Measurements from ENCODE around the gene NEO1. TPM values are rescaled to one million over a fixed set of nuclear protein-coding genes. Genes with fewer than 3 reads are reported as not detected.
A peak's percentile ranks its signal among the peaks of the same experiment; 100 is the strongest.

NEO1 gene
- total RNA-seq, 1 donor from 2014 or later = 26.6 TPM

DNA sequence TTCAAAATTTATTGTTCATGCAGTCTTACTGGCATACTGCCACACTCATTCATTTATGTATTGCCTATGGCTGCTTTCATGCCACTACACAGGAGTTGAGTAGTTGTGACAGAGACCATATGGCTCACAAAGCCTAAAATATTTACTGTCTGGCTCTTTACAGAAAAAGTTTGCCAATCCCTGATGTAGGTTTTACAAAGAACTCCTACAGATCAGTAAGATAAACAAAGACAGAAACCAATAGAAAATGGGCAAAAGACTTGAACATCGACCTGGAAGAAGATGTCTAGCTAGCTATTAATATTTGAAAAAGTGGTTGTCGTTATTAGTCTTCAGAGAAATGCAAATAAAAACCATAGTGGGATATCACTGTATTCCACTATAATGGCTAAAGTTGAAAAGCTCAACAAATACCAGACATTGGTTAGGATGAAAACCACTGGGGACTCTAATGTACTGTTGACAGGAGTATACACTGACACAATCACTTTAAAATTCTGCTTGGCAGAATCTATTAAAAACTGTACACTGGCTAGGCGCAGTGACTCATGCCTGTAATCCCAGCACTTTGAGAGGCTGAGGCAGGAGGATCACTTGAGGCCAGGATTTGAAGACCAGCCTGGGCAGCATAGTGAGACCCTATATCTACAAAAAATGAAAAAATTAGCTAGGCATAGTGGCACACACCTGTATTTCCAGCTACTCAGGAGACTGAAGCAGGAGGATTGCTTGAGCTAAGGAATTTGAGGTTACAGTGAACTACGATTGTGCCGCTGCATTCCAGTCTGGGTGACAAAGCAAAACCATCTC, 87.7 kb downstream of the NEO1 start:
- H3K4me3 ChIP-seq (ENCODE audit: low read depth, low read length) = no peak overlapping the region
- H3K27me3 ChIP-seq (ENCODE audit: control insufficient read depth, insufficient read depth, low read length) = no peaks in the 10 kb centered on the region
- DNase-seq (ENCODE audit: low read depth) = no peak
- no peaks in the 10 kb centered on the region for H3K36me3 ChIP-seq (ENCODE audit: control insufficient read depth, insufficient read depth, low read length)
- TF ChIP-seq, protein P1, sequence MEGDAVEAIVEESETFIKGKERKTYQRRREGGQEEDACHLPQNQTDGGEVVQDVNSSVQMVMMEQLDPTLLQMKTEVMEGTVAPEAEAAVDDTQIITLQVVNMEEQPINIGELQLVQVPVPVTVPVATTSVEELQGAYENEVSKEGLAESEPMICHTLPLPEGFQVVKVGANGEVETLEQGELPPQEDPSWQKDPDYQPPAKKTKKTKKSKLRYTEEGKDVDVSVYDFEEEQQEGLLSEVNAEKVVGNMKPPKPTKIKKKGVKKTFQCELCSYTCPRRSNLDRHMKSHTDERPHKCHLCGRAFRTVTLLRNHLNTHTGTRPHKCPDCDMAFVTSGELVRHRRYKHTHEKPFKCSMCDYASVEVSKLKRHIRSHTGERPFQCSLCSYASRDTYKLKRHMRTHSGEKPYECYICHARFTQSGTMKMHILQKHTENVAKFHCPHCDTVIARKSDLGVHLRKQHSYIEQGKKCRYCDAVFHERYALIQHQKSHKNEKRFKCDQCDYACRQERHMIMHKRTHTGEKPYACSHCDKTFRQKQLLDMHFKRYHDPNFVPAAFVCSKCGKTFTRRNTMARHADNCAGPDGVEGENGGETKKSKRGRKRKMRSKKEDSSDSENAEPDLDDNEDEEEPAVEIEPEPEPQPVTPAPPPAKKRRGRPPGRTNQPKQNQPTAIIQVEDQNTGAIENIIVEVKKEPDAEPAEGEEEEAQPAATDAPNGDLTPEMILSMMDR (IDR thresholded peaks at IDR 0.05; ENCODE audit: insufficient read depth, low read length, poor library complexity, severe bottlenecking) = no peak

DNA sequence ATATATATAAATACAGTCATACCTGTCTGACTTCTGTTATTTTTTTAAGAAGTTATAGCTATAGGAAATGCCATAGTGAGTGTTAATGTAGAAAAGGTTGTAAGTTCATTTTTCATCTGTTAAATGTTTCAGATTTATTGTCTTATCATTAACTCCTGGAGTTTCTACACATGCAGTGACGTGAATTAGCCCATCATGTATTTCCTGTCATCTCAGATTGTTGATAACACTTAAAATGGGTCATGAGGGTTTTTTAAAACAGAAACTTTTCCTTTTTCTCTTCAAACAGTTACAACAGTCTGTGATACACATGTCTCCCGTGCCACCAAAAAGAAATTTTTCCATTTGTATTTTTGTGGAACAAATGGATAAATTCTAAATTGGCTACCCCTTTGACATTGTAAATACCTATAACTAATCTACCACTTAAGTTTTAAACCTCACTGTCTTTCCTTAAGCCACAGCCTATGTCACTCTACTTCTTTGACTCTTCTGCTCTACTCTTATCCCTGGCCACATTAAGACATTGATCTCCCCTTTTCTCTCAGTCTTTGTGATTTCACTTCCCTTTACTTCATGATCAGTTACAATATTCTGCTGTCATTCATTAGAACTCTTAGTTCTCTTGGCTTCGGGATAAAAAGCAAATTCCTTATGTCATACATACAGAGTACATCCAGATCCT, 89.1 kb downstream of the NEO1 start:
- no peaks in the 10 kb centered on the region for H3K36me3 ChIP-seq (ENCODE audit: control insufficient read depth, insufficient read depth, low read length)
- H3K4me3 ChIP-seq (ENCODE audit: low read depth, low read length) = no peak overlapping the region
- no peaks in the 10 kb centered on the region for H3K27me3 ChIP-seq (ENCODE audit: control insufficient read depth, insufficient read depth, low read length)
- no peak for DNase-seq (ENCODE audit: low read depth)
- TF ChIP-seq, protein P1 (IDR thresholded peaks at IDR 0.05; ENCODE audit: insufficient read depth, low read length, poor library complexity, severe bottlenecking) = no peak

- H3K36me3 ChIP-seq (ENCODE audit: control insufficient read depth, insufficient read depth, low read length) = no peaks in the 10 kb centered on the region
- H3K4me3 ChIP-seq (ENCODE audit: low read depth, low read length) = no peak overlapping the region
- DNase-seq (ENCODE audit: low read depth) = peak; percentile 67
- TF ChIP-seq, protein P1 (IDR thresholded peaks at IDR 0.05; ENCODE audit: insufficient read depth, low read length, poor library complexity, severe bottlenecking) = no peak
- no peaks in the 10 kb centered on the region for H3K27me3 ChIP-seq (ENCODE audit: control insufficient read depth, insufficient read depth, low read length)
Observed at GRCh38 chr15:73142802-73143762, 90.8 kb downstream of the NEO1 start.

DNA sequence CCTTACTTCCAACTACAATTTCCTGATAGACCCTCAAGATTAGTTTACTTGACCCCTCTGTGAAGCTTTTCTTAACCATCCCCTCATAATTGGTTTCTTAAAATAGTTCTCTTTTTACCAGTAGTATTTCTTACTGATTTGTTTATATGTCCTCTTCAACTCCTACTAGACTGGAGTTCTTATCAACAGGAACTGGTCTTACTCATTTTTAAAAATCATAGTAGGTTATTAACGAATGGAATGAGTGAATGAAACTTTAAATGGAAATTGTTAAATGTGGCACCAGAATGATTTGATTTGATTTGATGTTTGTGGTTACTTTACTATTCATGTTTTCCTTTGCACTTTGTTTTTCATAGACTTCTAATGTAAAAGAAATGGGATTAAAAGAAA, 91.5 kb downstream of the NEO1 start:
- Histone ChIP-seq H3K4me3 (ENCODE audit: low read depth, low read length) (no peak overlapping the region), H3K27me3 (ENCODE audit: control insufficient read depth, insufficient read depth, low read length) (no peaks in the 10 kb centered on the region), H3K36me3 (ENCODE audit: control insufficient read depth, insufficient read depth, low read length) (no peaks in the 10 kb centered on the region)
- no peak for DNase-seq (ENCODE audit: low read depth)
- TF ChIP-seq, protein P1 (IDR thresholded peaks at IDR 0.05; ENCODE audit: insufficient read depth, low read length, poor library complexity, severe bottlenecking) = no peak

- TF ChIP-seq, protein P1 (IDR thresholded peaks at IDR 0.05; ENCODE audit: insufficient read depth, low read length, poor library complexity, severe bottlenecking) = no peak
- no peaks in the 10 kb centered on the region for H3K27me3 ChIP-seq (ENCODE audit: control insufficient read depth, insufficient read depth, low read length)
- H3K4me3 ChIP-seq (ENCODE audit: low read depth, low read length) = no peak overlapping the region
- H3K36me3 ChIP-seq (ENCODE audit: control insufficient read depth, insufficient read depth, low read length) = no peaks in the 10 kb centered on the region
- no peak for DNase-seq (ENCODE audit: low read depth)
Observed at GRCh38 chr15:73146419-73146818, 94.2 kb downstream of the NEO1 start.
